Neural progenitor cell (in vitro differentiated cells): Measurements from ENCODE around the gene DEGS2. TPM values are rescaled to one million over a fixed set of nuclear protein-coding genes. Genes with fewer than 3 reads are reported as not detected.

Experiments
- DNase-seq: peaks from one replicate; pipeline ENCODE4 v3.0.0-alpha.2; 2016; ENCODE audit warnings: low spot score
- H2AFZ ChIP-seq: fragments of 200-600 bp; sonication (generic); replicated peaks from 2 replicates; pipeline ENCODE4 v1.6.1; 2016; ENCODE audit warnings: antibody characterized with exemption
- H3F3A ChIP-seq: fragments of 200-600 bp; sonication (generic); 2 replicates; pipeline ENCODE4 v1.6.1; 2016; ENCODE audit warnings: antibody characterized with exemption, low read depth
- H3K27ac ChIP-seq: fragments of 200-600 bp; sonication (generic); 2 replicates; pipeline ENCODE4 v1.5.1; 2016; ENCODE audit warnings: mild to moderate bottlenecking
- H3K27me3 ChIP-seq: fragments of 200-600 bp; sonication (generic); 2 replicates; pipeline ENCODE4 v1.6.1; 2016; ENCODE audit warnings: mild to moderate bottlenecking, moderate library complexity
- H3K36me3 ChIP-seq: fragments of 200-600 bp; sonication (generic); 2 replicates; pipeline ENCODE4 v1.5.1; 2016
- H3K4me1 ChIP-seq: fragments of 200-600 bp; sonication (generic); 2 replicates; pipeline ENCODE4 v1.6.1; 2016; ENCODE audit warnings: mixed run types
- H3K4me2 ChIP-seq: fragments of 200-600 bp; sonication (generic); 2 replicates; pipeline ENCODE4 v1.6.1; 2016
- H3K4me3 ChIP-seq: fragments of 200-600 bp; sonication (generic); 2 replicates; pipeline ENCODE4 v1.5.1; 2016
- H3K79me2 ChIP-seq: fragments of 200-600 bp; sonication (generic); 2 replicates; pipeline ENCODE4 v1.6.1; 2016; ENCODE audit warnings: low read depth
- H3K9ac ChIP-seq: fragments of 200-600 bp; sonication (generic); 2 replicates; pipeline ENCODE4 v1.6.1; 2016
- H3K9me3 ChIP-seq: fragments of 200-600 bp; sonication (generic); 2 replicates; pipeline ENCODE4 v1.5.1; 2016; ENCODE audit warnings: low read depth
- H4K20me1 ChIP-seq: fragments of 200-600 bp; sonication (generic); 2 replicates; pipeline ENCODE4 v1.6.1; 2016; ENCODE audit warnings: low read depth
- H3K27ac Mint-ChIP-seq: 3 replicates; pipeline ENCODE4 v1.8.0; 2021; ENCODE audit warnings: mixed read lengths
- H3K27me3 Mint-ChIP-seq: 2 replicates; pipeline ENCODE4 v1.8.0; 2022; ENCODE audit warnings: low read depth, mild to moderate bottlenecking, inconsistent platforms, moderate library complexity, mixed read lengths; ENCODE audit not compliant: insufficient read depth
- H3K36me3 Mint-ChIP-seq: 3 replicates; pipeline ENCODE4 v1.8.0; 2021; ENCODE audit warnings: mixed read lengths
- H3K4me1 Mint-ChIP-seq: 3 replicates; pipeline ENCODE4 v1.8.0; 2021; ENCODE audit warnings: mixed read lengths
- H3K4me3 Mint-ChIP-seq: 3 replicates; pipeline ENCODE4 v1.8.0; 2021; ENCODE audit warnings: mild to moderate bottlenecking, moderate library complexity, mixed read lengths
- H3K9me3 Mint-ChIP-seq: 3 replicates; pipeline ENCODE4 v1.8.0; 2020; ENCODE audit warnings: mixed read lengths
- CTCF ChIP-seq: fragments of 200-600 bp; sonication (generic); IDR thresholded peaks from 2 replicates; pipeline ENCODE4 v1.5.1; 2017; ENCODE audit warnings: antibody characterized with exemption, mild to moderate bottlenecking
- EZH2 ChIP-seq: fragments of 200-600 bp; sonication (generic); IDR thresholded peaks from 2 replicates; pipeline ENCODE4 v1.6.1; 2017; ENCODE audit warnings: antibody characterized with exemption, mild to moderate bottlenecking, moderate library complexity
- EZH2phosphoT487 ChIP-seq: fragments of 200-600 bp; sonication (generic); IDR thresholded peaks from 2 replicates; pipeline ENCODE4 v1.6.1; 2017; ENCODE audit warnings: antibody characterized with exemption
- total RNA-seq: library from RNA; depleted of rRNA; stranded (reverse); fragments of >200 nt; gene quantifications from 2 replicates; pipeline ENCODE4 v1.2.3, GENCODE V29; 2015; ENCODE audit warnings: low replicate concordance

Gene DEGS2
- total RNA-seq, 1 donor from 2014 or later: not detected

GRCh38 chr14:100115236-100115635, 44.2 kb downstream of the DEGS2 start:
- peaks cover 5% of the 10 kb centered on the region for H3K27me3 Mint-ChIP-seq
- no peak overlapping the region for H3K4me3 Mint-ChIP-seq
- peaks cover 24% of the 10 kb centered on the region for H4K20me1 ChIP-seq
- DNase-seq: peak; percentile 43
- no peaks in the 10 kb centered on the region for H3K36me3 ChIP-seq
- no peak overlapping the region for H3K27ac Mint-ChIP-seq
- H3K4me3 ChIP-seq: no peak overlapping the region
- H3K4me2 ChIP-seq: no peak overlapping the region
- H2AFZ ChIP-seq: no peak overlapping the region
- H3K9me3 ChIP-seq: no peaks in the 10 kb centered on the region
- peaks cover 24% of the 10 kb centered on the region for H3K4me1 Mint-ChIP-seq
- H3K27ac ChIP-seq: no peak overlapping the region
- H3K36me3 Mint-ChIP-seq: peaks cover 4% of the 10 kb centered on the region
- no peaks in the 10 kb centered on the region for H3K79me2 ChIP-seq
- no peaks in the 10 kb centered on the region for H3K9me3 Mint-ChIP-seq
- TF ChIP-seq EZH2: no peak
- TF ChIP-seq EZH2phosphoT487: no peak
- no peak for TF ChIP-seq CTCF
- no peaks in the 10 kb centered on the region for H3K27me3 ChIP-seq
- H3F3A ChIP-seq: no peaks in the 10 kb centered on the region
- H3K4me1 ChIP-seq: peaks cover 13% of the 10 kb centered on the region
- no peak overlapping the region for H3K9ac ChIP-seq

GRCh38 chr14:100114109-100114765, 45.2 kb downstream of the DEGS2 start:
- H3K9ac ChIP-seq: no peak overlapping the region
- H3F3A ChIP-seq: no peaks in the 10 kb centered on the region
- Mint-ChIP-seq H3K4me1 (peaks cover 24% of the 10 kb centered on the region), H3K4me3 (no peak overlapping the region), H3K36me3 (peaks cover 4% of the 10 kb centered on the region), H3K27me3 (peaks cover 5% of the 10 kb centered on the region), H3K9me3 (no peaks in the 10 kb centered on the region), H3K27ac (no peak overlapping the region)
- no peaks in the 10 kb centered on the region for H3K27me3 ChIP-seq
- H3K79me2 ChIP-seq: no peaks in the 10 kb centered on the region
- H3K4me2 ChIP-seq: no peak overlapping the region
- H2AFZ ChIP-seq: no peak overlapping the region
- H3K36me3 ChIP-seq: no peaks in the 10 kb centered on the region
- H3K9me3 ChIP-seq: no peaks in the 10 kb centered on the region
- no peak for DNase-seq
- H3K4me1 ChIP-seq: peaks cover 13% of the 10 kb centered on the region
- H3K4me3 ChIP-seq: no peak overlapping the region
- H4K20me1 ChIP-seq: peaks cover 29% of the 10 kb centered on the region
- TF ChIP-seq EZH2 (no peak), CTCF (no peak), EZH2phosphoT487 (no peak)
- H3K27ac ChIP-seq: no peak overlapping the region

GRCh38 chr14:100111931-100112704, 47.3 kb downstream of the DEGS2 start:
- Histone ChIP-seq H3K27ac (no peak overlapping the region), H3K4me3 (no peak overlapping the region), H3K79me2 (no peaks in the 10 kb centered on the region), H3K9me3 (no peaks in the 10 kb centered on the region), H3F3A (no peaks in the 10 kb centered on the region), H3K27me3 (no peaks in the 10 kb centered on the region), H3K4me1 (peaks cover 13% of the 10 kb centered on the region), H4K20me1 (peaks cover 35% of the 10 kb centered on the region), H3K36me3 (no peaks in the 10 kb centered on the region), H3K9ac (no peak overlapping the region), H2AFZ (no peak overlapping the region), H3K4me2 (no peak overlapping the region)
- peak overlapping the region; percentile 6 for H3K27ac Mint-ChIP-seq
- no peak for TF ChIP-seq EZH2
- TF ChIP-seq EZH2phosphoT487: no peak
- TF ChIP-seq CTCF: no peak
- DNase-seq: no peak
- peaks cover 11% of the 10 kb centered on the region for H3K27me3 Mint-ChIP-seq
- no peak overlapping the region for H3K4me3 Mint-ChIP-seq
- peaks cover 10% of the 10 kb centered on the region for H3K36me3 Mint-ChIP-seq
- peaks cover 38% of the 10 kb centered on the region for H3K4me1 Mint-ChIP-seq
- H3K9me3 Mint-ChIP-seq: peaks cover 2% of the 10 kb centered on the region
